Ecto neural progenitor cell (in vitro differentiated cells): ENCODE measurements around the gene NAPA.
"Not testable (repeated sequence)": the region's sequence is repeated elsewhere in the genome, so short reads cannot be mapped to it uniquely, and the experiment has no call there.

ENCODE experiments used
- DNase-seq: peaks from one replicate; pipeline ENCODE4 v3.0.0-alpha.2; 2018; ENCODE audit warnings: low spot score

Gene NAPA

GRCh38 chr19:47486220-47486619 is 28.6 kb downstream of the NAPA start:
- DNase-seq: not testable (repeated sequence)

- DNase-seq: no peak
These were observed 29.7 kb downstream of the NAPA start for GRCh38 chr19:47485210-47485609.

GRCh38 chr19:47483800-47484690 is 30.8 kb downstream of the NAPA start, which contains the start of gene KPTN:
TSS of gene KPTN (minus strand) at chr19:47484219. CDS start at chr19:47484160, 59 bp downstream.
- DNase-seq: peak; percentile 96

DNA sequence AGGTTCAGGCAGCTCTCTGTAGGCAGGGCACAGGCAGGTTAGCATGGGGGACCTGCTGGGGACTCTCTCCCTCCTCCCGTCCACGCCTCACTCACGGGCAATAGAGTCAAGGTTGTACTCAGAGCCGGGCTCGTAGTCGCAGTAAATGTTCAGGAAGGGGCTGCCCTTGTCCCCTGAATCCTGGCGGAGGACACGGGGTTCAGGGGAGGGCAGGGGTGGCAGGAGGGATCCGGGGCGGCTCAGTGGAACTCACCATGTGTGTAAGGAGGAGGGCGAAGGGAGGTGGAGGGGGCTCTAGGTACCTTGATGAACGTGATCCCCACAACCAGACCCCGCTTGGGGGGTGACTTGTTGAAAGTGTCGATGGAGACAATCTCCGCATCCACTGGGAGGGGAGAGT is 31.7 kb downstream of the NAPA start:
- DNase-seq: no peak

DNA sequence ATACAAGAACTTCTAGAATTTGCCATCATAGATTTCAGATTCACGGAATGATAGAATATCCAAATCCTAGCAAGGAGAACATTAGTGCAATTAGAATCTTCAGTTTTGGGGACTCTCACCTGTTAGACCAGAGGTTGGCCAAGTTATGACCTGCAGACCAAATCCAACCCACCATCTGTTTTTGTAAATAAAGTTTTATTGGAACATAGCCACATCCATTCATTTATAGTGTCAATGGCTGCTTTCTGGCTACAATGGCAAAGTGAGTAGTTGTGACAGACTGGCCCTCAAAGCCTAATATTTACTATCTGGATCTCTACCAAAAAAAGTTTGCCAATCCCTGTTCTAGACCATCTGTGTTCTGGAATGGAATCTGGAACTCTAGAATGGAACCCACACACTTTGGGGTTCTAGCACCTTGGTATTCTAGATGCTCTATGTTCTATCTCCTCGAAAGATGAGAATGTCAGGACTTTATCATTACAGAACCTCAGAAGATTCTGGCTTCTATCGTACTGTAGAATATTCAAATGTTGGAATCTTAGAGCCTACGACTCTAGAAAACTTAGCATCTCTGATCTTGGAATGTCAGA is 33.3 kb downstream of the NAPA start:
- no peak for DNase-seq

- DNase-seq: no peak
These were observed 34.2 kb downstream of the NAPA start for GRCh38 chr19:47480658-47481057.

- DNase-seq: peak; percentile 78
These were observed 35.0 kb downstream of the NAPA start for GRCh38 chr19:47479701-47480503.

DNA sequence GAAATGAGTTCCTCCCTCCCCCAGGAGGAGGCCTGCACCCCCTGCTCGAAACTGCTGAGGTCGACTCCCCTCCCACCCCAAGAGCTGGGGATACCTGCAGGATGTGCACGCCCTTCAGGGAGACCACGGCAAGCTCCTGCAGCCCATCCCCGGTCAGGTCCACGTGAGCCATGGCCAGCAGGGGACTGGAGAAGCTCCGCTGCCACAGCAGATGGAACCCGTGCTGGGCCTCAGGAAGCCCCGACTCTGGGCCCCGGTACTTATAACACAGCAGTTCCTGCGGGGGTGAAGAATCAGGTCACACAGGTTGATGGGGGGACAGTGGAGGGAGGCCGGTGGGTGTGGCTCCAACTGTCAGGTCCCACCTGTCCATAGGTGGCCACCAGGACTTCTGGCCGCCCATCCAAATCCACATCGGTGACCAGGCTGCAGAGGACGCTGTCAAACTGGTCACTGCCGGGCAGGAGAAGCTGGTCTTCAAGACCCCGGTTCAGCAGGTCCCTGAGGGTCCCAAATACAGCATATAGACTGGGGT is 38.4 kb downstream of the NAPA start:
- DNase-seq: no peak

- DNase-seq: no peak
These were observed 39.4 kb downstream of the NAPA start for GRCh38 chr19:47475465-47475864.

DNA sequence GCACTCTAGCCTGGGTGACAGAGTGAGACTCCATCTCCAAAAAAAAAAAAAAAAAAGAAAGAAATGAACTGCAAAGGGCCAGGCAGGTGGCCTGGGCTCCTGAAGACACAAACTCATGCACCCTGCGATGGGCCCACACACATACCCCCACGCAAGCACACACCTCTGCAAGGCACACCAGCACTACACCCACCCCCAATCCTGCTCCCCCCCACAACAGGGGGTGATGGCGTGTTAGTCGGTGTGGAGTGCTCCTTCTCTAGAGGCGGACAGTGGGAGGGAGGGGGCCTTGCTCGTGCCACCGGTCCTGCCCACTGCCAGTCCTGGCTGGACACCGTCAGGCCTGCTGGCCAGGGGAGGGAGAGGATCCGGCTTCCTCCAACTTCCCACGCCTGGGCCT is 41.5 kb downstream of the NAPA start:
- no peak for DNase-seq

DNA sequence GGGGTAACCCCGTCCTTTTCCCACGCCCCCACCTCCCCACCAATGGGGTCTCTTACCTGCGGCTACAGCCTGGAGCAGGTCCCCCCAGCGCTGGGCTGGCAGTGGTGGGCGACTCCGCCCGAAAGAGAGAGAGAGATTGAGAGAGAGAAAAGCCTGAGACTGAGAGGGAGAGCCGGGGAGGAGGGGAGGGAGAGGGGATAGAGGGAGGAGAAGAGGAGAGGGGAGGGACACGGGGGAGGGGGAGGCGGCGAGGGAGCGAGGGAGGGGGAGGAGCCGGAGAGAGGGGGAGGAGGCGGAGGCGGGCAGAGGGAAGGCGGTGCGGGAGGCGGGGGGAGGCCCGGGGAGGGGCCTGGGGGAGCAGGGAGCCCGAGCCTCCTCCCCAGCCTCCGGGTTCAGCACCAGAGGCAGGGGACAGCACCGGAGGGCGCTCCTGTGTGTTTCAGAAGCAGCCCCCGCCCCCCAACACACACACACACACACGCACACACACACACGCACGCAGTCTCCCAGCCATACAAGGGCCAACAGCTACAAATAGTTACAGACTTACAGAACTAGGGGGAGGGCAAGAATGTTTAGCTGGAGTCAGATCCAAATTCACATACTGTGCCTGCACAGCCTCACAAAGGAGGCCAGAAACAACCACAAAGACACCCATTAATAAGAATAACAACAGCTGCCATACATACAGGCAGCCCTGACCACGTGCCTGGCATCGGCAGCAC is 43.0 kb downstream of the NAPA start, which contains the start of gene SLC8A2:
TSS of gene SLC8A2 (minus strand) at position 161 of the 725 bp plus-strand sequence. CDS start 5,490 bp downstream, outside the sequence.
- DNase-seq: peak; percentile 96

- no peak for DNase-seq
These were observed 43.5 kb downstream of the NAPA start for GRCh38 chr19:47471381-47471732.

GRCh38 chr19:47470447-47471195 is 44.2 kb downstream of the NAPA start:
- no peak for DNase-seq

GRCh38 chr19:47469719-47470118 is 45.1 kb downstream of the NAPA start:
- DNase-seq: no peak

DNA sequence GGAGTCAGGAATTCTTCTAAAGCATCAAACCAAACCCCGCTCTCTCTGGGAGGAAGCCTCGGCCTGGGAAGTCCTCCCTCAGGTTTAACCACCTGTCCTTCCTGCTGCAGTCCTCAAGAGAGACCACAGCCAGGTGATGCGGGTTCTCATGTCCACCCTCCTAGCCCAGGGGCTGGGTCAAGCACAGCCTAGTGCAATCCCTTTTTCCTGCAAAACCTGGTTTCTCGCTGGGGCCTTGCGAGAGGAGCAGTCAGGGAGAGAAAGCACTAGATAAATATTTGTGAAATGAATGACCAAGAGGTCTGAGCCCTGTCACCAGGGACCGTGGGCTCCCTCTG is 45.5 kb downstream of the NAPA start:
- DNase-seq: no peak

DNA sequence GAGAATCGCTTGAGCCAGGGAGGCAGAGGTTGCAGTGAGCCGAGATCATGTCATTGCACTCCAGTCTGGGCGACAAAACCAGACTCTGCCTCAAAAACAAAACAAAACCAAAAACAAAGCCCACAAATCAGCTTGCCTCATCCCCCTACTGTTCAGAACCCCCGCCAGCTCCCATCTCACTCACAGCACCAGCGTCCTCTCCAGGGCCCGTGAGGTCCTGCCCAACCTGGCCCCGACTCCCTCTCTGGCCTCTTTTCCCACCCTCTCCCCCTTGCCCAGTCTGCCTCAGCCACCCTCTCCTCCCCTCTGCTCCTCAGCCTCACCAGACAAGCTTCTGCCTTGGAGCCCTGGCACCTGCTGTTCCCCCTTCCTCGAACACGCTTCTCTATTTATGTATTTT is 46.9 kb downstream of the NAPA start:
- DNase-seq: no peak

GRCh38 chr19:47465957-47466356 is 48.9 kb downstream of the NAPA start:
- no peak for DNase-seq

GRCh38 chr19:47464675-47465419 is 50.0 kb downstream of the NAPA start:
- DNase-seq: no peak

DNA sequence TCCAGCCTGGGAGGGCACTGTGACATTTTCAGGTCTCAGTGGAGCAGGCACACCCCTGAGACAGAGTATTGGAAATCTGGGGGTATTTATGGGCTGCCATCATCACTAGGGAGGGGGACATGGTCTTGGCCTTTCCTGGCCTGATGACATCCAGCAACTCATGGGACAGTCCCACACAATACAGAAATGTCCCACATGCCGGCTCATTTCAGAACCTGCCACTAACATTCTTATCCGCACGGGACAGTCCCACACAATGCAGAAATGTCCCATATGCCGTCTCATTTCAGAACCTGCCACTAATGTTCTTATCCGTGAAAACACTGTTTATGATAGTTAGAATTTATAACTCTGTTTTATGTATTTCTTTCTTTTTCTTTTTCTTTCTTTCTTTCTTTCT is 53.0 kb downstream of the NAPA start:
- no peak for DNase-seq

DNA sequence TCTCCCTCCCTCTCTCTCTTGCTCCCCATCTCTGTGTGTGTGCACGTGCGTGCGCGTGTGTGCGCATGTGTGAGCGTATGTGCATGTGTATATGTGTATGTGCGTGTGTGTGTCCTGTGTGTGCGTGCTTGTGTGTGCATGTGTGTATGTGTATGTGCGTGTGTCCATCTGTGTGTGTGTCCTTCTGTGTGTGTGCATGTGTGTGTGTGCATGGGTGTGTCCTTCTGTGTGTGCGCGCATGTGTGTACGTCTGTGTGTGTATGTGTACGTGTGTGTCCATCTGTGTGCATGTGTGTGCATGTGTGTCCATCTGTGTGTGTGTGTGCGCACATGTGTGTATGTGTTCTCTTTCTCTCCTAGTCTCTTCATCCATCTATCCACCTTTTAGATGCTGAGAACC is 55.4 kb downstream of the NAPA start:
- no peak for DNase-seq
